SK-N-SH treated with all-trans-retinoic acid at 6 μM for 48 hours (cell line): ENCODE results near the gene PTPRO.

Experiments used
- ARNTL ChIP-seq: fragments of 450-650 bp; formaldehyde crosslinking; IDR thresholded peaks from 2 replicates; pipeline ENCODE4 v1.5.0; 2020; ENCODE audit warnings: low read depth, mild to moderate bottlenecking, moderate library complexity, borderline replicate concordance
- CSDC2 ChIP-seq: fragments of 250-450 bp; sonication (Bioruptor Pico); IDR thresholded peaks from 2 replicates; pipeline ENCODE4 v1.5.0; 2020; ENCODE audit warnings: mild to moderate bottlenecking, moderate library complexity
- ESRRG ChIP-seq: fragments of 250-450 bp; sonication (Bioruptor Pico); IDR thresholded peaks from 2 replicates; pipeline ENCODE4 v1.6.1; 2021; ENCODE audit warnings: mild to moderate bottlenecking
- OSR1 ChIP-seq: fragments of 250-450 bp; sonication (Bioruptor Pico); IDR thresholded peaks from 2 replicates; pipeline ENCODE4 v1.8.0; 2022; ENCODE audit warnings: moderate library complexity, mild to moderate bottlenecking, inconsistent platforms
- SNAI2 ChIP-seq: fragments of 250-450 bp; sonication (Bioruptor Pico); IDR thresholded peaks from 2 replicates; pipeline ENCODE4 v1.5.0; 2020; ENCODE audit warnings: mild to moderate bottlenecking, moderate library complexity
- ZFP3 ChIP-seq: fragments of 250-450 bp; sonication (Bioruptor Pico); IDR thresholded peaks from 2 replicates; pipeline ENCODE4 v1.5.0; 2020; ENCODE audit warnings: mild to moderate bottlenecking, moderate library complexity

- TF ChIP-seq CSDC2 (CRISPR knock-in tag), result no peak
- TF ChIP-seq SNAI2 (CRISPR knock-in tag), result no peak
- TF ChIP-seq OSR1 (CRISPR knock-in tag), result no peak
- no peak for TF ChIP-seq ZFP3 (CRISPR knock-in tag)
- no peak for TF ChIP-seq ESRRG (CRISPR knock-in tag)
- no peak for TF ChIP-seq ARNTL (CRISPR knock-in tag)
These were observed 279.9 kb downstream of the PTPRO start for GRCh38 chr12:15602051-15602672.
